DMS 273 treated with DMSO at 0.1 percent for 48 hours (cell line): Measurements from ENCODE around the gene KCNJ18.
"Not testable (repeated sequence)": the region's sequence is repeated elsewhere in the genome, so short reads cannot be mapped to it uniquely, and the experiment has no call there.

ENCODE experiments used
- DNase-seq: peaks from one replicate; lab custom pipeline; 2025; lab: John Stamatoyannopoulos, UW

Gene KCNJ18

DNA sequence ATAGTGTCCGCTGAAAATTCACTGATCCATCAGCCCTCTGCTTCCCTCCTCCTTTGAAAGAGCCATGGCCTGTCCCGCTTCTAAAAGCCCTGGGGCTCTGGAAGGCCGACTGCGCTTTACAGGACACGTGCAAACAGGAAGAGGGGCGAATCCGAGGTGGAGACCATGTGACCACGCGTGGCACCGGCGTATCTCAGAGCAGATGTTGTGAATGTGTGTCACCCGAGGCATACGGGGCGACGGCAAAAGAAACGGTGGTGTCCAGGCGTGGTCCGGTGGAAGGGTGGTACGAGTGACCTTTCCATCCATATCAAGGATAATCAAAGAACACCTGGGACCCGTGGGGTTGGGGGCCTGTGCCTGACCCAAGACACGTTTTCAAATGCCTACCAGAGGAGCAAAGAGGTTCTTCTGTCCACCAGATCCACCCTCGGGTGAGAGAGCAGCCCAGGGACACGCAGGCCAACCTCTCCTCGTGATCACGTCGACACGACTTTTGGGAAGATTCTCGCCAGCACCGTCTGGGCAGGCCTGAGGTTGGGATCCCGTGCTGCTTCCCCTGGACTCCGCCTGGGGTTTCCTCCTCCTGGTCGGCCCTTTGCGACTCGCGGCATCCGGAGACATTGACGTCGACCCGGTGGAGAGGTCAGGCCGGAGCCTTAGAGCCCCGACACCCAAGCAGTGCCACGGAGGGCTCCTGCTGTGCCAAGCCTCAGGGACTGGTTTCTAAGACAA lies 7.1 kb upstream of the KCNJ18 start:
- not testable (repeated sequence) for DNase-seq

- DNase-seq: no peak
Observed at GRCh38 chr17:21686165-21687015, 5.9 kb upstream of the KCNJ18 start.

- no peak for DNase-seq
Observed at GRCh38 chr17:21687136-21687953, 5.0 kb upstream of the KCNJ18 start.

DNA sequence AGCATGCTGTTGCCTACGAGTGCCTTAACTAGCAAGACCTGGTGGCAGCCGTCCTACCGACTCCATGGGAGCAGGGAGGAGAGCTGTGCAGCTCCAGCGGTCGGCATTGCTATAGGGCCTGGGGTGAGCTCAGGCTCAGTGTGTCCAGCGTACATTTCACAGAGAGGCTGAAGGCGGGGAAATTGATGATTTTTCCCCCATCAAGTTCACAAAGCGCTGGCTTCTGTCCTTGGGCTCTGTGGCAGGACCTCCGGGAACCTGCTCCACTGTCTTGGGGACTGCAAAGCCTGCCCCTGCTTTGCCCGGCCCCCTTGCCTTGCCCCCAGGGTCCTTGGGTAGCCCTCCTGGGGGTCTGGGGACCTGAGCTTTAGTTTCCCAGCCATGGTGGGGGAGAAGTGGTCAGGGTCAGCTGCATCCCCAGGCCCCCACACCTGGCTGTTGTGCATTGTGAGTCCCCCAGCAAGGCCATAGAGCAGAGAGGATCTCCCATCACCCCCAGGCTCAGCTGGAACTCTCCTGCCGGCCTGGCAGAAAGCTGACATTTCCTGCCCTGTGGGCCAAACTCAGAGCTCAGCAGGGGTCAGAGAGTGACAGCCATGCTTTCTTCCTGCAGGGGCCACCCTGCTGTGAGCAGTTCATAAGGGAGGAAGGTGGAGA lies 3.9 kb upstream of the KCNJ18 start:
- no peak for DNase-seq

DNA sequence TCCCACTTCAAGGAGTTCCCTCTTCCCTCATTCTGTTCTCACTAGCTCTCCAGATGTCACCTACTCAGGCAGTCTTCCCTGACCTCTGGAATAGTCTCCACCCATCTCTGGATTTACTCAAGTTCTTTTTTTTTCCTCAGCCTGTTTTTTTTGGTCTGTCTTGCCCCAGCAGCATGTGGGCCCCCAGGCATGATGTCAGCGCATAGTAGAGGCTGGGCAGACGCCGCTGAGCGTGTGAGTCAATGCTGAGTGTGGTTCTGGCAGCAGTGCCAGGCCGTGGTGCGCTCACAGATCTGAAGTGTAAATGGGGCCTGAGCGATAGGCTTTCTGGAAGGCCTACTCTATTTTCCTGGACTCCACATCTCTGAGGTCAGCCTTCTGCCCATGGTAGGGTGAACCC lies 2.7 kb upstream of the KCNJ18 start:
- DNase-seq: no peak

GRCh38 chr17:21690811-21691210 lies 1.5 kb upstream of the KCNJ18 start:
- not testable (repeated sequence) for DNase-seq

DNA sequence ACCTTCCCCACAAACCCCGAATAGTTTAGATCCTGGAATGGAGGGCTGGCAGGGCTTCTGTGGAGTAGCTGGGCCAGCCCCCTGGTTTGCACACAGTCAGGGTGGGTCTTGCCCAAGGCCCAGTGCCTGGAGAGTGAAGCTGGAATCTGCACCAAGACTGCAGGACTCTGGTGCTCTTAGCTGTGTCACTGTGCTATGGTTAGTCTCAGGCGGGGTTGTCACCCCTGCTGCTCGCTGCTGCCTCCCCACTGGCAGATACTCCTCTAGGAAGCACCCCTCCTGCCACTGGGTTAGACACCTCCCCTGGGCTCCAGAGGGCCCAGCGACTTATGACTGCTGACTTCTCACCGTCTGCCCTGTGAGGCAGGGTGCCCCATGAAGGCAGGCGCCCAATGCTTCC lies 842 bp upstream of the KCNJ18 start:
- not testable (repeated sequence) for DNase-seq

DNA sequence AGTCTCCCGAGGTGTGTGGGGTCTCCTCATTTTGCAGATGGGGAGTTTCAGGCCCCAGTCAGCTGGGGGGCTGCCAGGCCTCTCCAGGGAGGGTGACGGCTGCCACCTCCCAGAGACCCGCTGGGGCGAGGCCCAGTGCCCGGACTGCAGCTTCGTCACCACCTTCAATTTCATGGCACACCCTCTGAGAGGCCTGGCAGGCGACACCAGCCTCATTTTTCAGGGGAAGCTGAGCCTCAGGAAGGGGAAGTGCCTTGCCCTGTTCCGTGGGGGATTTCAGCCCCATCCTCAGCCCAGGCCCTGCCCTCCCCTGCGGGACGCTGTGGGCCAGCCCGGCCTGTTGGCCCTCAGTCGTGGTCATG lies 362 bp downstream of the KCNJ18 start:
- not testable (repeated sequence) for DNase-seq

DNA sequence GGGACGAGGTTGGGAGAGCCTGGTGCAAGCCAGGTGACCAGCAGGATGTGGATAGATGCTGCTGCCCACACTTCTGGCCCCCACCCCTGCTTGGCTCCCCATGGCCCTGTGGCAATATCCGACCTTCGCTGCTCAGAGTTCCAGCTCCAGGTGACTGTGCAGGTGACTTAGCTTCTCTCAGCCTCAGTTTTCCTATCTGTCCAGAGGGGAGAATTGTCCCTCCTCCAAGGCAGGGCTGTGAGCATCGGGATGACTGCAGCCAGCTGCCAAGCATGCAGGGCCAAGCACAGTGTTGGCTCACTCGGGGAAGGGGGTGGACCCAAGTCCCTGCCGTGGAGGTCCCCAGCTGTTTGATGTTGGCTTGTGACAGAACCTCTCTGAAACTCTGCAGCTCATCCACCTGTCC lies 1.1 kb downstream of the KCNJ18 start:
- not testable (repeated sequence) for DNase-seq

DNA sequence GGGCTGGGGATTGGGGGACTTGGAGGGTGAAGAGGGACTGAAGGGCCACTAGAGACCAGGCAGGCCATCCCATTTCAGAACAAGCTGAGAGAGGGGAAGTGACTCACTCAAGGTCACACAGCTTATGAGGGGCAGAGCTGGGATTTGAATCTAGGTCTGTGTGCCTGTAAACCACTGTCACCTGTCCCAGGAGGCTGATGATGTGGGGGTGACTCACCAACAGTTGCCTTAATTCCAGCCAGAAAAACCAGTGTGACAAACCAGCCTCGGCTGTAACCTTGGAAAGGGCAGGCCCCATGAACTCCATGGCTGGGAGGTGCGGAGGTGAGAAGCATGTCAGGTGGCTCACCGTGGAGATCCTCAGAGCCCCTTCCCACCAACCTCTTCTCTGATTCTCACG lies 1.6 kb downstream of the KCNJ18 start:
- DNase-seq: not testable (repeated sequence)

DNA sequence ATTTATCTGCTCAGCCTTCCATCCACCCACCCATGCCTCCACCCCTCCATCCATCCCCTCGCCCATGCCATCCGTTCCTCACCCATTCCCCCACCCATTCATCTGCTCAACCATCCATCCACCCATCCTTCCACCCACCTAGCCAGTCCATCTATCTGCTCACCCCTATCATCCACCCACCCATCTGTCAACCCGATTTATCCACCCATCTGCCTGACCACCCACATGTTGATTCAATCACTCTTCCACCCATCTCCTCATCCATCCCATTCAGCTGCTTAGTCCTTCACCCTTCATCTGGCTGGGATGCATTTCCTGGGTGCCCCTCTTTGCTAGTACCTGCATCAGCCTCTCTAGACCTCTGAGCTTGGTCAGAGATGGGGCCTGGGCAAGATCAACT lies 3.9 kb downstream of the KCNJ18 start:
- not testable (repeated sequence) for DNase-seq

GRCh38 chr17:21696842-21697507 lies 4.7 kb downstream of the KCNJ18 start:
- DNase-seq: not testable (repeated sequence)

DNA sequence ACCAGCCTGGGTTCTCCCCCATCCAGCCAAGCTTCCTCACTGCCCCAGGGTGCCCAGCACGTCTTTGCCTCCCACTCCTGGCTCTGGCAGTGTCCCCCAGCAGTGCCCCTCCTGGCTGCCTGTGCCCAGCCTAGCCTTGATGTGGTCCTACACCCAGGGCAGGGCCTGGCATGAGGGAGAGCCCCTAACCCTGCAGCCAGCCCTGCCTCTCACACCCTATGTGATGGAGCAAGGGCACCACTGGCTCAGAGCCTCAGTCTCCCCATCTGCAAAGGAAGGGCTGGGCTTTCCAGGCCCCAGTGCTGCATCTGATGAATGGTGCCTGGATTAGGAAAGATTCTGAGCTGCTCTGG lies 5.2 kb downstream of the KCNJ18 start:
- not testable (repeated sequence) for DNase-seq

DNA sequence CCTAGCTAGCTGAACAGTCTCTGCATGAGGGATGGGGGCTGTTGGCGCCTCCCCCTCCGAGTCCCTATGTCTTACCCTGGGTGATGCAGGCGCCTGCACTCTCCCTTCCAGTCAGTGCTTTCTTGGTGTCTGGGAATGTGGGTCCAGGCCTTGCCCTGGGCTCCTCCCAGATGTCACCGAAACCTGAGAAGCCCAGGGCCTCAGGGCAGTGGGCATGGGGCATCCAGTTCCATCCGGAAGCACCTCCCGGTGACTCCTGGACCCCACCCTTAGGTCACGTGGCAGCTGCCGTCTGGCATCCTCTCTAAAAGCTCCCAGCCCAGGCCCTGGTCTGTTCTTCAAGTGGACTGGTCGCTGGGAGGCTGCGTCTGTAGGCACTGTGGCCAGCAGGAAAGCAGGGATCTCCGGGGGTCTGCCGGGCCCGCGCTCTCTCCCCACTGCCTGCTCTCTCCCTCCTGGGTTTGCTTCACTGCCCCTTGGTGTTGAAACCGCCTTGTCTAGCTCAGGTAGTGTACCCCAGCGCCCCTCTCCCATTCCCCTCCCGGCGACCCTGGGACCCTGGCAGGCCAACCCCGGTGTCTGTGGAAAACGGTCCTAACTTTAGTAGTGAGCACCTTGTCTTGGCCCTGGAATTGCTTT lies 6.2 kb downstream of the KCNJ18 start:
- not testable (repeated sequence) for DNase-seq

DNA sequence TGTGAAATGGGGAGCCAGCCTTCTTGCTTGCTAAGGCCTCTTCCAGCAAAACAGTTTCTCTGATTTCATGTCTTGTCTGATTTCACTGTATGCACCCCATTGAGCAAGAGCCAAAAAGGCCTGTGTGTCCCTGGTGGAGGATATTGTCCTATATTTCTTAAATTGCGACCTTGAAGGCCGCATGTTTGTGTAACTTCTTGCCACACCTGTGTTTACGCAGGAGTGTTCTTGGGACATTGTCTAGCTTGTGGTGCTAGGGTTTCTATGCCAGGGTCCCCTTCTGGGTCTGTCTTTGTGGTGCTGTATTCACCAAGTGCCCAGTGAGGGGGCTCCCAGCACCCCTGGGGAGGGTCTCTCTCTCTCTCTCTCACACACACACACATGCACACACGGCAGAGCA lies 6.8 kb downstream of the KCNJ18 start:
- DNase-seq: not testable (repeated sequence)

DNA sequence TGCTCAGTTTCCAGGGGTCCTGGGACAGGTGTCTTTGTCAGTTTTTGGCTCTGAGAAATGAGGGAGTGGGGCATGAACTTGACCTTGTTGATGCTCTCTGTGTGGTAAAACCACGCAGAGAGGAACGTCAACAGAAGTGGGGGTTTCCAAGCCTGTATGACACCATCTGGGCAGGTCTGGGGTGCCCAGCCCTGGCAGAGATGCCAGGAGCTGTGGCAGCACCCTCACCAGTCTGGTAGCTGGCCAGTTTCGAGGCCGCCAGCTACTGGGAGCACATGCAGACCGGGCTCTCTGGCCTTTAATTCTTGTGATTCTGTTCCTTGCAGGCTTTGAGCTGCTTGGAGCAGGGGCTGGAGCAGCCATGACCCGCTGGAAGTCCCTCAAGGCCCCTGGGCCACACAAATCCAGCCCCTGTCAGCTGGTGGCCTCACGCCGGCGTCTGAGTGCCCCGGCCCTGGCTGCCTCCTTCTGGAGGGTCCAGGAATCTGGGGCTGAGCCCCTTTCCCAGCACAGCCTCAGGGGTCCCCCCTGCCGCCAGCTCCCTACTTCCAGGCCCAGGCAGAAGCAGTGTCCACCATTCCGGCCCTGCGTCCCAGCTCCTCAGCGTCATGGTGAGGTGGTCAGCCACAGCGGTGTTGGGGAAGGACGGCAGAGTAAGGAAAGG lies 7.4 kb downstream of the KCNJ18 start:
- not testable (repeated sequence) for DNase-seq

DNA sequence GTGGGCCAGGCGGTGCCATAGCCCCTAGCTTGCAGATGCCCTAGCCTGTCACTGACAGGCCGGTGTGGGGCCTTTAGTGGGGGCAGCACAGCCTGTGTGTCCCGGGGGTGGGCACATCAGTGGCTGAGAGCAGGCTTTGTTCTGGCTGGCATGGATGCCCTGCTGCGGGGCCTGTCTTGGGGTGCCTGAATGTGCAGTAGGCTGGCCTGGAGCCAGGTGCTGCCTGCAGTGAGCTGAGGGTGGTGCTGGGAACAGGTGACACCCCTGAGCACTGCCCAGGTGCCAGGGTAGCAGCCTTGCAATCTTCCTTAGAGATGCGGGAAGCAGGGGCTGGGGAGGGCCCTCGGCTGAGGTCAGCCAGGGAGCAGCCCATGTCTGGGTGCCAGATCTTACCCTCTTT lies 8.8 kb downstream of the KCNJ18 start:
- not testable (repeated sequence) for DNase-seq

DNA sequence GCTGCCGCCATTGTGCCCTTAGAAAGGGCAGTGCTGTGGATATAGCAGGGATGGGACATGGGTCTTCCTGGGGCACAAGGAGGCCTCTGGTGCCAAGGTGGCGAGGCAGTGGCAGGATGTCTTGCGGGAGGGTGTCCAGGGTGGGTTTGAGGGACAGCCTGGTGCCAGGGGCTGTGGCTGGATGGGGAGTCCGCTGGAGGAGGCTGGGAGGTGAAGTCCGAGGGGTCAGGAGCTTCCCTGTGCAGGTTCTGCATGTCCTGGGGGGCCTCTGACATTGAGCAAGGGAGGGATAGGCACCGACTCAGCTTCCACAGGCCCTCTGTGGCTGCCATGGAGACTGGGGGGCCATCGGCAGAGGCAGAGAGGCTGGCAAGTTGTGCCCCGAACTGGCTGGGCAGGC lies 9.7 kb downstream of the KCNJ18 start:
- DNase-seq: not testable (repeated sequence)

DNA sequence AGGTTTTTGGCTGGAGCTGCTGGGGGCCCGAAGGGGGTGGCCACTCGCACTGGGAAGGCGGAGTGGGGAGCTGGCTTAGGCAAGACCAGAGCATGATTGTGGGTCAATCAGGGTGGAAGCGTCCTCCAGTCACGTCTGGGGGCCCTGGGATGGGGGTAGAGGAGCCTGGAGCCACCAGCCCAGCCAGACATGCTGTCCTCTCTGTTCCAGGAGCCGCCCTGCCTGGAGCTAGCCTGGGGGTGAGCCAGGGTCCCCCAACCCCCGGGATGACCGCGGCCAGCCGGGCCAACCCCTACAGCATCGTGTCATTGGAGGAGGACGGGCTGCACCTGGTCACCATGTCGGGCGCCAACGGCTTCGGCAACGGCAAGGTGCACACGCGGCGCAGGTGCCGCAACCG lies 10.2 kb downstream of the KCNJ18 start:
- DNase-seq: not testable (repeated sequence)

- DNase-seq: not testable (repeated sequence)
Observed at GRCh38 chr17:21702940-21703640, 10.8 kb downstream of the KCNJ18 start.
